ENCODE data around the gene HSD17B10.
"Not testable (repeated sequence)": the region's sequence is repeated elsewhere in the genome, so short reads cannot be mapped to it uniquely, and the experiment has no call there.

Gene HSD17B10

DNA sequence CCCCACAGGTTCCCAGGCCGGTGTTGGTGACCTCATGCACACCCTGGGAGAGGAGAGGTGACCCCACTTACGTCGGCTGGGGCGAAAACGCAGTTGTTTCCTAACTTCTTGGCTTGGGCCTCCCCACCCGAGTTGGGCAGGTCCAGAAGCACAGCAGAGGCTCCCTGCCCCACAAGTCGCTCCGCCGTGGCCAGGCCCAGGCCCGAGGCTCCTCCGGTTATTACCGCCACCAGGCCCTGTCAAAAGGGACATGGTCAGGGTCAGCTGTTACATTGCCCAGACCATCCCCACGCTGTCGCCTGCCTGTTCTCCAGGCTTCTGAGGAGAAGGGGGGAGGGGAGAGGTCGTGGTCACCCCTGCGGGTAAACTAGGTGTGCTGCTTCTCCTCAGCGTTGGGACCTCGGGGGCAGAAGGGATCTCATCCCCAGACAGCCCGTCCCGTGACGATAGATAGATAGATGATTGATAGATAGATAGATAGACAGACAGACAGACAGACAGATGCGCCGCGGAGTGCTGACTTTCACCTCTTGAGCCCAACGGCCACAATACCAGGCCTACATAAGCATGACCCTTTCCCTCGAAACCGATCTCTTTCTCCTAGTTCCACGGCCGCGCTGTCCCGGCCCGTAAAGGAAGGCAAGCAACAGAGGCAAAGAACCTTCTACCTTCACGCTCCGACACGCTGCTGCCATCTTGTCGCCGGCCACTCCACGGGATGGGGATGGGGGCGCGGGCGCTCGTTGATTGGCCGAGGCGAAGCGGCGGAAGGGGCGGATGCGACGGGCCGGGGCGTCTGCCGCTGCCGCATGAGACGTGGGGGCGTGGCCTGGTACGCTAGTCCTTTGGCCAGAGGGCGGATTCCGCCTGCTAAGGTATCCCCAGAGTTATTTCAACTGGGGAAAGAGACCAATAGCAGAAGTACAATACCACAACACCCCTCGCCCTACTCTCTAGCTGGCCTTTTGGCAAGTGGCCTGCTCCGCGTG, at the start of gene HSD17B10:
Gene HSD17B10 (minus strand): TSS at position 720 of the 989 bp plus-strand sequence. CDS start 25 bp downstream, at position 695.
- peak; percentile 70 for DNase-seq

DNA sequence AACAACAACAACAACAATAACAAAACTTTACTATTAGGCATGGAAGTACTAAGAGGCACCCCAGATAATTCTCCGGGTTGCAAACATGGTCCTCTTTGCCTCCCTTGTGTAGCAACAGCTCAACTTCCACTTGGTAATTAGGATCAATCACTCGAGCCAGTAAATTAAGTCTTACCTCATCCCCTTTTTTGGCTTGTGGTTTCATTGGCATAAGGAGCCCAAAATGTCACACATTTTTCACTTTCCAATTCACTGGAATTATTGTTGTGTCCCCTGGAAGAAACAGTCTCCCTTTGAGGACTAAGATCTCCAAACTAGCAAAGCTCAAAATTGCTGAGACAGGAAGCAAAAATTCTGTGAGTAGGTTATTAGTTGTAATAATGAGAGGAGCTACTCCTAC, 49.2 kb upstream of the HSD17B10 start:
- no peak for DNase-seq

DNA sequence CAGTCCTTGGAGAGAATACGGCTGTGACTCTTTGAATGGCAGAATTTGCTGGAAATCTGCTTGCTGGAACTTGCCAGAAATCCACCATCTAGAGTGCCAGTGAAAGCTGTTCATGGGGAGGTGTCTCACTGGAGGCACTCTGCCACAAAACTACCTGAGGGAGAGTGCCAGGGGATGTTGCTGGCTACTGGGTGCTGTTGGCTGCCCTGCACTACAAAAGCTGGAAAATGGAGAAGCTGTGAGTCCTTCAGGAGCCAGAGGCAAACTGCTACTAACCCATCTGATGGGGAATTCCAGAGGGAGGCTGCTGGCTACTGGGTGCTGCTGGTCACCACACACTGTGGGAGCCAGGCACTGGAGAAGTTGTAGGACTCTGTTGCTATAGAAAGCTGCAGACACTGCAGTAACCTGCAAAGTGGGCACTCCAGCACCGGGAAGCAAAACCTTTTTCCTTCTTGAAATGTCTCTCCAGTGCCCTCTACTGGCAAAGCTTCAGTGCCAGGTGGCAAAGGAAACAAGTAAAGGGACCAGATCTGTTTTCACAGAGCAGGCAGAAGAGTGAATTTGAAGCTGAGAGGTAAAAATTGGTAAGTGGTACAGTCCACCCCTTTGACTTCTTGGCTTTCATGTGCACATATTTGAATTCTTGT, 47.8 kb upstream of the HSD17B10 start:
- no peak for DNase-seq

DNA sequence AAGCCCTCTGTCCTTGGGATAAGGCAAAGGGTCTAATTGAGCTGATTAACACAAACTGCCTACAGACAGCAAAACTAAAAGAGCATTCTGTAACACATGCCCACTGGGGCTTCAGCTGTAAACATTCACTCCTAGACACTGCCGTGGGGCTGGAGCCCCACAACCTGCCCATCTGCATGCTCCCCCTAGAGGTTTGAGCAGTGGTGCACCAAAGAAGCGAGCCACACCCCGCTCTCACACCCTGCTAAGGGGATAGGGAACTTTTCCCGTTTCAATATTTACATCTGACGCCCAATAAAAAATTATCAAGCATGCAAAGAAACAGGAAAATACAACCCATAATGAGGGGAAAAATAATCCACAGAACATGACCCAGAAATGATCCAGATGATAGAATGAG, 46.9 kb upstream of the HSD17B10 start:
- no peak for DNase-seq

DNA sequence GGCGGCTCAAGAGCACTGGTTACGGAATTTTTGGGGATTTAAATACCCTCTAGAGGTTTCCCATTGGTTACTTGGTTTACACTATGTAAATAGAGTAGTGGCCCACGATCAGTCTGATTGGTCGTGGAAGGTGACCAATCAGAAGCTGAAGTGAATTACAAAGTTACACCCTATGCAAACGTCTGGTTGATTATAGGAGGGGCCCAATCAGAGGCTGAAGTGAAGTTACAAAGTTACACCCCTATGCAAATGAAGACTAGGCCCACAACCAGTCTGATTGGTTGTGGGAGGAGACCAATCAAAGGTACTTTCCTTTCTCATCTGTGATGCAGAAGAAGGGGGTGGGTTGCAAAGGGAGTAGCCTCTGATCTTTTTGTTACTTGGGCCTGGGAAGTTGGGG, 45.1 kb upstream of the HSD17B10 start:
- peak; percentile 25 for DNase-seq

DNA sequence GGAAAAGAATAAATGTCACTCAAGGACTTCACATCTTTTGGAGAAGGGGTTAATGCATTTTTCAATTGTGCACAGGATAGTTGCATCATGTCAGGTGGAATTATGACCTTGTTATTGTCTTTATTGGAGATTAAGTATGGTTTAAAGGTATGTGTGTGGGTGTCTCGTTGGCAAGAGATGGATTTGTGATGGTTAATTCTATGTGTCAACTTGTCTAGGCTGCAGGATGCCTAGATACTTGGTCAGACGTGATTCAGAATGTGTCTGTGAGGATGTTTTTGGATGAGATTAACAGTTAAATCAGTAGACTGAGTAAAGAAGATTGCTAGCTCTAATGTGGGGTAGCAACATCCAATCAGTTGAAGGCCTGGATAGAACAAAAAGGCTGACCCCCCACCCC, 42.2 kb upstream of the HSD17B10 start:
- no peak for DNase-seq

DNA sequence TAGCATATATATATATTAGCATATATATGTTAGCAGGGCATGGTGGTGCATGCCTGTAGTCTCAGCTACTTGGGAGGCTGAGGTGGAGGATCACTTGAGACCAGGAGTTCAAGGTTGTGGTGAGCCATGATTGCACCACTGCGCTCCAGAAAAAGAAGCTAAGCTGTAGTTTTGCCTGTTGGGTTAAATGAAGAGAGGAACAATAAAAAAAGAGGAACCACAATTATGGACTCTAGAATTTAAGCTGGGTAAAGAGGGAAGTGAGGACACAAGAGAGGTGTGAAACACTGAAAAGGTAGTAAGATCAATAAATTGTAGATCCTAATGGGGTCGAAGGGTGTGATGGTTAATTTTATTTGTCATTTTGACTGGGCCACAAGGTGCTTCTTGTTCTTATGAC, 40.5 kb upstream of the HSD17B10 start:
- DNase-seq = no peak

DNA sequence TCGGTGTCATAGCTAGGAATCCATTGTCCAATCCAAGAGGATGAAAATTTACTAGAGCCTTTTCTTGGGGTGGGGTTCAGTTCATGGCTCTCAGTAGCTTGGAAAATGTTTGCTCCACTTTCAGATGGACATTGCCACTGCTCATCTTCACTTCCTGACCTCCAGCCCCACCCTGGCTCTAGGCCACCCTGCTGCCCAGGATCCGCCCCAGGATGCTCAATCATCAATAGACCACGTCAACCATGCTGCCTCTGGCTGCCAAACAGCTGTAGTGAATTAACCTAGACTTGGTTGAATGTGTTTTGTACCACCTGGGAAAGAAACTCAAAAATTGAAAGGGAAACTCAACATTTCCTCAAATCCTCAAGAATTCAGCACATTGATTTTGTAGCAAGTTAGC, 37.2 kb upstream of the HSD17B10 start:
- no peak for DNase-seq

DNA sequence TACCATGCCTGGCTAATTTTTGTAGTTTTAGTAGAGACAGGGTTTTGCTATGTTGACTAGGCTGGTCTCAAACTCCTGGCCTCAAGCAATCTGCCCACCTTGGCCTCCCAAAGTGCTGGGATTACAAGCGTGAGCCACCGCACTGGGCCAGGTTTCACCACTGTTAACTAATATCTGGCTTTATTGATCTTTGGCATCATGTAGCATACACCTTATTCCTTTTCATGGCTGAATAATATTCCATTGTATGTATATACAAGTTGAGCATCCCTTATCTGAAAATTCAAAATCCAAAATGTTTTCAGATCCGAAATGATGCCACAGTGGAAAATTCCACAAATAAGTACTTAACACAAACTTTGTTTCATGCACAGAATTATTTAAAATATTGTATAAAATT, 34.5 kb upstream of the HSD17B10 start:
- DNase-seq = not testable (repeated sequence)

DNA sequence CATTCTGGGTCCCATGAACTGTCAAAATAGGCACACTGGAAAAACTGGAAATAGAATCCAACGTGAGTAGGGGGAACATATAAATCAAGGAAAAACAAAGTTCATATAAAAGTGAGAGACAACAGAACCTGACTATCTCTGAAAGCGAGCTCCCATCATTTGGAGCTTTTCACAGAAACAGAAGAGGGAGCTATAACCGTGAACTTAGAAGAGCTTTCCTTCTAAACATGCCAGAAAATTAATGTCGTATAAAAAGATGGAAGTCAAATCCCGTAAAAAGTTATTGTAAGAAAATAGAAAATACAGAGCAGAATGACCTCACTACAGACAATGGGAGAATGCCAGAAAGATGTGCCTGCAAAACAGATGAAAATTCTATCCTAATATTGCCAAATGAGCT, 23.9 kb upstream of the HSD17B10 start:
- no peak for DNase-seq

DNA sequence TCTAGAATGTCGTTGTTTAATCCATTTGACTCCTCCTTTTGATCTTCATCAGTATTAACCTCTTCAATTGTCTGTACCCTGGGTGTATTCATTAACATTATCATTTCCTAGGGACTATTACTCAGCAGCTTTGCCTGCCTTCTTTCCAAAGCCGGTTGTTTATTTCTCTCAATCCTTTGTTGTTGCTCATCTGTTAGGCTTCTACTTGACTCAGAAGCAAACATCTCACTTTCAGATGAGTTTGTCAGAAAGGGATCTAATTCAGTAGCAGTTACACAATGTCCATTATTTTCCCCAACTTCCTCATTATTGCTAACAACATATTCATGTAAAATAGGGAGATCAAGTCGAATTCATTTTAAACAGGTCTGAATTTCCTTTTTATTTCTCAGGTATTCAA, 22.1 kb upstream of the HSD17B10 start:
- DNase-seq = no peak

DNA sequence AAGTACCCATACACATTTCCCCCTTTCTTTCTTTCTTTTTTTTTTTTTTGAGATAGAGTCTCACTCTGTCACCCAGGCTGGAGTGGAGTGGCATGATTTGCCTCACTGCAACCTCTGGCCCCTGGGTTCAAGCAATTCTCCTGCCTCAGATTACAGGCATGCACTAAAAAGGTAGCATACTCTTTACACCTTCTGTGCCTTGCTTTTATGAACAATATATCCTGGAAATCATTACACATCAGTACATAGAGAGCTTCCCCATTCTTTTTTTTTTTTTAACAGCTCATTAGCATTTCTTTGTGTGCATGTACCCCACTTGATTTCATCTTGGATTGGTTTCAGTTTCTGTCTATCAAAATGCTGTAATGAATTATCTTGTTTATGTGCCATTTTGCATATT, 18.6 kb upstream of the HSD17B10 start:
- no peak for DNase-seq

DNA sequence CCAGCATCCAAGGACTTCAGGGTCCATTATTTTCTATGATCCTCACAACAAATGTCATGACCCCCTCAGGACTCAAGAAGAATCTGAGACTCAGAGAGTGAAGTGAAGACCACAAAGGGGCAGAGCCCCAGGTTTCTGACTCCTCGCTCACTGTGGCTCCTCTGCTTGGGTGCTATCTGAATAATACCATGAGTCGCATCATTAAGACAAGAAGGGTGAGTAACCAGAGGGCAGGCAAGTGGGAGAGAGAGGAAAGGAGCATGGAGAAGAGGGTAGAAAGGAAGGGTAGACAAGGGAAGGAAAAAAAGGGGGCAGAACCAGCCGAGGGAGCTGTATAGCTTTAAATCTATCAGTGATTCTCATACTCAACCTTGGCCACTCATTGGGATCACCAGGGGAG, 15.5 kb upstream of the HSD17B10 start:
- DNase-seq = no peak

DNA sequence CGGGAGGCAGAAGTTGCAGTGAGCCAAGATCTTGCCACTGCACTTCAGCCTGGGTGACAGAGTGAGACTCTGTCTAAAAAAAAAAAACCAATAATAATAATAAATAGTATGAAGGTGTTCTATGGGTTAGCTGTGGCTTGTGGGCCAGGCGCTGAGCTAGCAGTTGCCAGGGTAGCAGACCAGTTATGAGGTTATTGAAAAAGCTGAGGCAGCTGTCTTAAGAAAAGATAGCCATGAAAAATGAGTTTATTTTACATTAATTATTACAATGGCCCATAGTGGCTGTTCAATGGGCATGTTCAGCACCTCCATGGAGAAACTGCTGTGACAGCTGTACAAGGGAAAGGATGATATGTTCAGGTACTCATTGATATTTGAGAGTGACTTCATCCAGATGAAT, 13.3 kb upstream of the HSD17B10 start:
- no peak for DNase-seq

DNA sequence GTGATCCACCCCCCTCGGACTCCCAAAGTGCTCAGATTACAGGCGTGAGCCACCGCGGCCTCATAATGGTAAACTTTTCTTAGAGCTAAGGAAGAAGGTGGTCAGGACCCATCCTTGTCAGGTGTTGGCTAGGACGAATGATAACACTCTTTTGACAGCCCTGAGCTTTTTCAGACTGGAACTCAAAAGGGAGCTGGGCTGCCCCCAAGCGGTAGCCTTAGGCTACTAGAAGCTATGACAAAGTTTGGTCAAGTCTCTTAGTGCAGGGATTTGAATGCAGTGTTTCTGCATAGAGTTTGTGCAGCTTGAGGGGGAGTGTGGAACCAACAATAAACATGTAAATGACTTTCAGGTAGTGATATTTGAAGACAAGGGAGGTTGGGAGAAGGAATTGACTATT, 11.8 kb upstream of the HSD17B10 start:
- DNase-seq = no peak

DNA sequence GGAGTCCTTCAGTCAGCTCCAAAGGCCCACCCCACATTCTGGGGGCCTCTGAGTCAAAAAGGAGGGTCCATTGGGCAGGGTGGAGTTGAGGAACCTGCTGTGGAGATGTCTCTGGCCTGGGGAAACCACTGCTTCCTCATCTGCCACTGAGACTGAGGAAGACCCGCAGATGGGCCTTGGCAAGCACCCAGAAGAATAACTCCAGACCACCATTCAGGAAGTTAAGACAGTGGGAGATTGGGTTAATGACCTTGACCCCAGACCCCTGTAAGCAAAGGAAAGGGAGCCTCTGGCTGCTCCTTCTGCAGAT, 8.1 kb upstream of the HSD17B10 start:
- no peak for DNase-seq

DNA sequence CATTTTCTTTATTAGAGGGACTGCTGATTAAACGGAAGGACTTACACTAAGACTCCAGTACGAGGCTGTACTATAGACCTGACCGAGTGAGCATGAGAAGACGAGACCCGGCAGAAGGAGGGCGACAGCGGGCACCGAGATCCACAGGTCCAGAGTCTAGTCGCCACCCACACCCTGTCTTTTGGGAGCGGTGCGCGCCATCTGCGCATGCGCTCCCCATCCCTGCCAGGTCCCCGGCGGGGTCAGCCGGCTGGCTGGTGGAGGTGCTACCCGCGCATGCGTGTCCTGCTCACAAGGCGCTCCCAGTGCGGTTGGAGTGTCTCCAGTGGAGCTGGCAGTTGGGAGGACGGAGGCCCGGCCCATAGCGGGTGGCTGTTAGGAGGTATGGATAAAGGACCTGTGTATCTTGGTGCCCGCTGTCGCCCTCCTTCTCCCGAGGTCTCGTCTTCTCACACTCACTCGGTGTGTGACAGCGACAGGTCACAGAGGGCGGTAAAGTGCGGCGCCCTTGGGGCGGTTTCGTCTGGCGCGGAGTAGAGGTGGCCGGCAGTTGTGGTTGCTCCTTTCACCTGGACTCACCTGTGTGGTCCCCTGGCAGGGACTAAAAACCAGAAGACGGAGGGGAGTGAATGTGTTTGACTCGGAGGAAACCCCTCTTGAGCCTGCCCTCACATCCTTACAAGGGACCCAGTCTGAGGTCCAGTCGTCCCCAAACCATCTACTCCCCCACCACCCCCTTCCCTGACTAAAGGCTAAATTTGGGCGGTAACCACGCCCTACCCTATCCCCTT, 7.6 kb upstream of the HSD17B10 start:
- peak; percentile 62 for DNase-seq

DNA sequence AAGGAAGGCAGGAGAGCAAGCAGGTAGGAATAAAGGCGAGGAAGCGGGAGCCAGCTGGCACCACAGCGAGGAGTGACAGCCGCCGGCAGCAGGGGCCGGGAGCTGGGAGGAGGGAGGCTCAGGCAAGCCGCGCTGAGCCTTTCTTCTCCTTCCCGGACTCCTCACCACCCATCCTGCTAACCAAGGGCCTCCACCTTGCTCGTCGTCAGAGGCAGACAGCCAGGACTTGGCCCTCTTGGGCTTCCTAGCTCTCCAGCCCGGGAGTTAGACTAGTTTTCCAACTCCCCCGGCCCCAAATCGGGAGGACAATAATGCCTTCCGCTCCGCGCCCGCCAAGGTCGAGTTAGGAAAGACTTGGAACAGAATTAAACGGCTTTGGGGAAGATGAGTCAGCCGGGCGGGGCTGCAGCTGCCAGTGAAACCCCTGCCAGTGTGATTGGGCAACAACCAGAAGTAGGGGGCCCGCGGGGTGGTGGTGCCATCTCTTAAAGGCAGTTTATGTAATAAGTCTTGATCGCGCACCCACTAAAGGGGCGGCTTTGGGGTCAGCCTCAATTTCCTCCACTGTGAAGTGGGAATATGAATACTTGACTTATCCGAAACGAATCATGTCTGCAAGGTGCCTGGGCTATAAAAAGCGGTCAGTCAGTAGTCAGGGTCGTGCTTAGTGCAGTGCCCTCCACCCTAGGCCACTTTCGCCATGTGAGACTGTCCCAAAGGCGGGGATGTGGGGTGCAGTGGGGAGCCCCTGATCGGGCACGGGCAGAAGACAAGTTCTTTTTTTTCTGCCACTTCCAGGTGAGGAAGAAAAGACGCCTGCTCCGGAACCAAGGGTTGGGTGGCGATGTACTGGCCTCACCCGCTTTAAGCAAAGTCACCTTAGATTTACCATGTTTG, 6.7 kb upstream of the HSD17B10 start:
- DNase-seq = no peak

DNA sequence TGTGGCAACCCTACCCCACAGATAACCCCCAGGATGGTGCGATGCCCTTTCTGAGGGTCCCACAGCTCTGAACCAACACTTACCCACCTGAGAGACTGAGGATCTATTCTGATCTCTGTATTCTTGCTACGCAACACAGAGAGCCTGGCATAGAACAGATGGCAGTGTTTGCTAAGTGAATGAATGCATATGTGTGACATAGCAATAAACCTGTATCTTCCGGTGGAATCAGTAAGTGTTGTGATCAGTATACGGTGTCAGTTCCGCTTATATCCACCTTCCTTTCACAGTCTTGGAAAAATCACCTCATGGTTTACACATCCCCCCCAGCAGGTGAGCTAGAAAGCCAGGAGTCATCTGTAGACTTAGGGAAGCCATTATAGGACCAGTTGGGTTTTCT, 5.9 kb upstream of the HSD17B10 start:
- no peak for DNase-seq

DNA sequence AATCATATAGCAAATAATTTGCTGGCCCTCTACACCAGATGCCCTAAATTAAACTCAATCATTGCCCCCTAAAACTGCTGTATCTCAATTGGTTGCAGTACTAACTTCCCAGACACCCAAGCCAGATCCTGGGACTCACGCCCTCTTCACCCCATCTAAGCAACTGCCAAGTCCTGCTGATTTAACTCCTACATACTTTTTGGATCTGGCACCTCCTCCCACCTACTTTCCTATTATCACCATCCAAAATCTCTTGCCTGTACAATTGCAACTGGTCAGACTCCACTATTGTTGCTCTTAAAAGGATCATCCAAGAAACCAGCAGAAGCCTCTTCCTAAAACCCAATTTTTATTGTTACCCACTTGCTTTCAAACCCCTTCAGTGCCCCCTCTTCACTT, 4.7 kb upstream of the HSD17B10 start:
- DNase-seq = no peak

DNA sequence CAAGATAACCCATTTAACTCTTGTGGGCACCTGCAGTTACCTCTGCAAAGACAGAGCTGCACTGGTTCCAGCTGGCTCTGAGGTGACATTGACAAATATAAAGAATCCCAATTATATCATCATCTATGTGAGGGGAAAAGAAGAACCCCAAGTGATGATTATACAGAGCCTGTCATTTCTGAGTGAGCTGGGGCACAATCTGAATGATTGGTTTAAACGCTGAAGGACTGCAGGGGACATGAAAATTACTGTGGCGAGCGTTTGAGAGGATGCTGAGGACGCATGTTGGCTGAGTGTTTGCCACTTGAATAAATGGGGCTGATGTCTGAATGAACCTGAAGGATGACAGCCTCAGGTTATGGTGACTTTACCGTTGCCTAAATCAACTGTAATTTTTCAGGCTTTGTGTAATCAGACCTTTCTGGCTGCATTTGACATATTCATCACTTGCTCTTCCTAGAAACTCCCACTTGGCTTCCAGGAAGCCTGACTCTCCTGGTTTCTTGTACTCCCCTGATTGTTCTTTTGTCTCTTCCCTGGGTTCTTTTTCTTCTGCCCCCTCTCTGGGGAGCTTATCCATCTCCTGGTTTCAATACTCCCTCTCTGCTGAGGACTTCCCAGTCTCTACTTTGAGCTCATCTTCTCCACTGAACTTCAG, 4.1 kb upstream of the HSD17B10 start:
- DNase-seq = no peak

DNA sequence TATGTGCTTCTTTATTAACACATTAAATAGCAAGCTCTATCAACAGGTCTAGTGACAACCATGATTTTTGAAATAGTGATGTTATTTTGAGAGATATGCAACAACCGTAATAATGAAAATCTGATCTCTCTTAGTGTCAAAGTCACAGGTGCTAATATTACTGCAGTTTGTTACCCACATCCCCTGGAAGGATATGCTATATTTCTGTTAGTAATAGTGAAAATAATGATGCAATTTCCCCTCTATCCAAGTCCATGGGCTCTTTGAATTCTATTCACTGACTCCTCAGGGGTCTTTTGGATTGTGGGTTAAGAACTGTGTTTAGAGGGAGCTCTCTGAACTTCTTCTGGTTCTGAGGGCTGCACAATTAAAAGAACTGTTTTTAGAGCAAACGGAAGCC, 3.0 kb upstream of the HSD17B10 start:
- no peak for DNase-seq

Data from NCI-H1048 (cell line).